OCI-LY3 (cell line): ENCODE data around the gene GATA3.

ENCODE experiments used
- EZH2phosphoT487 ChIP-seq: fragments of 200-600 bp; shearing (Covaris generic); IDR thresholded peaks from 2 replicates; pipeline ENCODE4 v1.6.1; 2018; ENCODE audit warnings: antibody characterized with exemption, mixed run types, low read depth
- TF ChIP-seq, protein P1 (sequence below): fragments of 200-600, 300-600 bp; sonication (generic); IDR thresholded peaks from 2 replicates; pipeline ENCODE4 v1.5.1; 2014; ENCODE audit warnings: antibody characterized with exemption, low read length, low read depth

DNA sequence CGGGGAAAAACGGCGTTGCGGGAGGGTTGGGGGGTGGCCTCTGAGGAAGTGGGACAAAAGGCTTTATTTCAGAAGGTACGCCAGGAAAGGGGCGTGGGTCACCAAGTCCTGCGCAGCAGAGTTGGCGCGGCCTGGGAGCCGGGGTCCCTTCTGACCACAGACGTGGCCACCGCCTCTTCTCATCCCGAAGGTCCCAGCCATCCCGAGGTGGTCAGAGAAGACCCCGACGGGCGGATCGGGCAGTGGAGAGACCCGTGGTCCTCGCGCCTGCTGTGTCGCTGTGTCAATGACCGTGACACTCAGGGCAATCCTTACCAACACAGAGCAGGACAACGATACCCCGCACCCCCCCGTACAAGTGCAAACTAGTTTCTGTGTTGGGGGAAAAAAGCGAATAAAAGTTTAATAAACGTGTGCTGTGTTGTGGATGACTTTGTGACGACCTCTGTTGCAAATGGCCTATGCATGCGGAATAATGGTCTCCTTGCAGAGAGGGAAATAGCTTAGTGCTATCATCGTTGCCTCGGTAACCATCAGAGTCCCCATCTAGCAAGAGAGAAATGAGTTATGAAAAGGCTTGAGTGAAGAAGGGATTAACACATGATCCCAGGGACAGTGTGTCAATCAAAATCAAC is 19.4 kb upstream of the GATA3 start:
- TF ChIP-seq, protein P1, sequence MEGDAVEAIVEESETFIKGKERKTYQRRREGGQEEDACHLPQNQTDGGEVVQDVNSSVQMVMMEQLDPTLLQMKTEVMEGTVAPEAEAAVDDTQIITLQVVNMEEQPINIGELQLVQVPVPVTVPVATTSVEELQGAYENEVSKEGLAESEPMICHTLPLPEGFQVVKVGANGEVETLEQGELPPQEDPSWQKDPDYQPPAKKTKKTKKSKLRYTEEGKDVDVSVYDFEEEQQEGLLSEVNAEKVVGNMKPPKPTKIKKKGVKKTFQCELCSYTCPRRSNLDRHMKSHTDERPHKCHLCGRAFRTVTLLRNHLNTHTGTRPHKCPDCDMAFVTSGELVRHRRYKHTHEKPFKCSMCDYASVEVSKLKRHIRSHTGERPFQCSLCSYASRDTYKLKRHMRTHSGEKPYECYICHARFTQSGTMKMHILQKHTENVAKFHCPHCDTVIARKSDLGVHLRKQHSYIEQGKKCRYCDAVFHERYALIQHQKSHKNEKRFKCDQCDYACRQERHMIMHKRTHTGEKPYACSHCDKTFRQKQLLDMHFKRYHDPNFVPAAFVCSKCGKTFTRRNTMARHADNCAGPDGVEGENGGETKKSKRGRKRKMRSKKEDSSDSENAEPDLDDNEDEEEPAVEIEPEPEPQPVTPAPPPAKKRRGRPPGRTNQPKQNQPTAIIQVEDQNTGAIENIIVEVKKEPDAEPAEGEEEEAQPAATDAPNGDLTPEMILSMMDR: no peak
- no peak for TF ChIP-seq EZH2phosphoT487
